Posterior cingulate gyrus (tissue), 11 donors: ENCODE data around the gene PAIP2.
A peak's percentile ranks its signal among the peaks of the same experiment; 100 is the strongest.
"Not testable (repeated sequence)": the region's sequence is repeated elsewhere in the genome, so short reads cannot be mapped to it uniquely, and the experiment has no call there.

Source experiments
- DNase-seq, 10 donors: peaks; one replicate each; pipeline versions ENCODE4 v3.0.0 to v3.0.0-alpha.2; 2020 to 2021; ENCODE audit warnings: mixed read lengths in 3 of 10
- intact Hi-C: fragments of 100-400 bp; cut with DNase I; formaldehyde crosslinking; loops from one replicate; pipeline ENCODE4 v1.15.1; 2023

PAIP2 gene

GRCh38 chr5:139341689-139342422 lies at the start of gene PAIP2:
PAIP2 (plus strand) TSS chr5:139341854; CDS start chr5:139363785, 21,931 bp downstream.
- peak; percentile 95 to 100 (median 98) for DNase-seq
- intact Hi-C loops = loop anchor here (2.0 to 5.0 kb wide), 3 partner anchors 47 to 70 kb away; no protein-coding TSS in a partner anchor

- intact Hi-C loops = no loop called here
- no peak for DNase-seq
These were observed 48.5 kb upstream of the PAIP2 start for GRCh38 chr5:139293202-139293506.

GRCh38 chr5:139293507-139294373 lies 47.9 kb upstream of the PAIP2 start, which contains the start of gene MATR3:
MATR3 (plus strand) TSS chr5:139293740; CDS start chr5:139307416, 13,676 bp downstream.
- DNase-seq = peak; percentile 88 to 98 (median 93)
- intact Hi-C loops = loop anchor here (2.0 kb wide), 1 partner anchor 47 kb away; the partner anchor contains the start of gene PAIP2

- intact Hi-C loops = loop anchor here (2.0 kb wide), 1 partner anchor 46 kb away; the partner anchor contains the start of gene PAIP2
- peak; percentile 61 to 96 (median 75) for DNase-seq
These were observed 47.1 kb upstream of the PAIP2 start for GRCh38 chr5:139294374-139295165.

- no peak for DNase-seq
- intact Hi-C loops = loop anchor here (2.0 kb wide), 1 partner anchor 45 kb away; the partner anchor contains the start of gene PAIP2
These were observed 46.2 kb upstream of the PAIP2 start for GRCh38 chr5:139295346-139296057.

GRCh38 chr5:139296198-139296597 lies 45.5 kb upstream of the PAIP2 start:
- intact Hi-C loops = no loop called here
- no peak for DNase-seq

- intact Hi-C loops = no loop called here
- no peak for DNase-seq
These were observed 44.8 kb upstream of the PAIP2 start for GRCh38 chr5:139296862-139297326.

GRCh38 chr5:139297439-139298133 lies 44.1 kb upstream of the PAIP2 start:
- intact Hi-C loops = no loop called here
- DNase-seq = no peak

GRCh38 chr5:139298242-139298641 lies 43.4 kb upstream of the PAIP2 start:
- no peak for DNase-seq
- intact Hi-C loops = no loop called here

- intact Hi-C loops = no loop called here
- DNase-seq = no peak
These were observed 42.2 kb upstream of the PAIP2 start for GRCh38 chr5:139299486-139299885.

GRCh38 chr5:139301808-139302499 lies 39.7 kb upstream of the PAIP2 start:
- DNase-seq = no peak
- intact Hi-C loops = no loop called here

GRCh38 chr5:139304391-139305324 lies 37.0 kb upstream of the PAIP2 start:
- DNase-seq = no peak
- intact Hi-C loops = no loop called here

GRCh38 chr5:139306197-139306596 lies 35.5 kb upstream of the PAIP2 start:
- DNase-seq = no peak
- intact Hi-C loops = no loop called here

GRCh38 chr5:139306628-139307379 lies 34.9 kb upstream of the PAIP2 start:
- intact Hi-C loops = no loop called here
- no peak for DNase-seq

GRCh38 chr5:139308797-139309196 lies 32.9 kb upstream of the PAIP2 start:
- DNase-seq = no peak
- intact Hi-C loops = no loop called here

GRCh38 chr5:139310715-139311186 lies 30.9 kb upstream of the PAIP2 start:
- DNase-seq, intact Hi-C loops: not testable (repeated sequence)

- intact Hi-C loops = no loop called here
- DNase-seq = no peak
These were observed 29.6 kb upstream of the PAIP2 start for GRCh38 chr5:139312075-139312474.
